H1 (cell line): ENCODE data around the gene BAD. TPM values are rescaled to one million over a fixed set of nuclear protein-coding genes. Genes with fewer than 3 reads are reported as not detected.
A peak's percentile ranks its signal among the peaks of the same experiment; 100 is the strongest.

Experiments used
- CTCF ChIA-PET: fragments of 300-600 bp; sonication (Branson Sonifier 250); formaldehyde crosslinking; loops from one replicate; lab custom pipeline; 2021; ENCODE audit not compliant: partially characterized antibody; lab: Charles Lee
- POLR2A ChIA-PET: fragments of 300-600 bp; sonication (Branson Sonifier 250); formaldehyde crosslinking; loops from one replicate; lab custom pipeline; 2021; ENCODE audit warnings: inconsistent platforms; ENCODE audit not compliant: partially characterized antibody; lab: Charles Lee
- DNase-seq, 2 experiments: peaks; one replicate each; pipeline versions ENCODE4 v3.0.0 to v3.0.0-alpha.2; 2010 to 2022; ENCODE audit warnings: low spot score in 2 of 2, low read depth in 1 of 2, mixed read lengths in 1 of 2
- FAIRE-seq: peaks from 2 replicates; lab custom pipeline; 2011; peaks lifted over from hg19 to GRCh38; lab: Jason Lieb, UNC
- H2AFZ ChIP-seq: 2 replicates; pipeline ENCODE4 v1.8.1; 2012; ENCODE audit warnings: low read length, inconsistent platforms
- H2AK5ac ChIP-seq: 2 replicates; pipeline ENCODE4 v1.6.1; 2013; ENCODE audit warnings: low read depth, low read length
- H2BK120ac ChIP-seq: replicated peaks from 2 replicates; pipeline ENCODE3; 2013; ENCODE audit warnings: low read depth, low read length, inconsistent platforms
- H2BK12ac ChIP-seq: 2 replicates; pipeline ENCODE4 v1.6.1; 2013; ENCODE audit warnings: low read depth, low read length
- H2BK15ac ChIP-seq: 2 replicates; pipeline ENCODE4 v1.6.1; 2013; ENCODE audit warnings: low read length
- H2BK20ac ChIP-seq: 2 replicates; pipeline ENCODE4 v1.6.1; 2013; ENCODE audit warnings: low read length
- H2BK5ac ChIP-seq: 2 replicates; pipeline ENCODE4 v1.6.1; 2013; ENCODE audit warnings: low read depth, low read length
- H3K14ac ChIP-seq: 2 replicates; pipeline ENCODE4 v1.6.1; 2013; ENCODE audit warnings: inconsistent platforms; ENCODE audit not compliant: insufficient read length
- H3K18ac ChIP-seq: 2 replicates; pipeline ENCODE4 v1.6.1; 2013; ENCODE audit warnings: low read length; ENCODE audit errors: extremely low read depth
- H3K23ac ChIP-seq: 2 replicates; pipeline ENCODE4 v1.6.1; 2013; ENCODE audit warnings: inconsistent platforms; ENCODE audit not compliant: insufficient read length
- H3K23me2 ChIP-seq: 2 replicates; pipeline ENCODE4 v1.6.1; 2013; ENCODE audit warnings: low read depth, low read length
- H3K27ac ChIP-seq: 2 replicates; pipeline ENCODE4 v1.6.1; 2011; ENCODE audit warnings: low read depth, low read length, inconsistent platforms
- H3K27me3 ChIP-seq, 4 experiments: replicated peaks in 1 of 4; 1 replicate in 1 of 4; 2 replicates in 3 of 4; pipeline versions ENCODE4 v1.6.1 to v1.8.1; 2011 to 2013; ENCODE audit warnings: low read length in 3 of 4, mild to moderate bottlenecking in 3 of 4, inconsistent platforms in 2 of 4, mixed read lengths in 2 of 4, moderate library complexity in 1 of 4; ENCODE audit not compliant: control insufficient read depth in 3 of 4, insufficient read depth in 3 of 4; ENCODE audit errors: extremely low read depth in 1 of 4
- H3K36me3 ChIP-seq, 4 experiments: 2 replicates each; pipeline versions ENCODE4 v1.6.1 to v1.8.1; 2011 to 2013; ENCODE audit warnings: mild to moderate bottlenecking in 4 of 4, low read length in 3 of 4, moderate library complexity in 2 of 4, control low read depth in 1 of 4, inconsistent platforms in 1 of 4; ENCODE audit not compliant: insufficient read depth in 4 of 4, control insufficient read depth in 2 of 4
- H3K4ac ChIP-seq: replicated peaks from 2 replicates; pipeline ENCODE3; 2013; ENCODE audit warnings: low read length, low read depth, mixed read lengths, inconsistent platforms; ENCODE audit not compliant: insufficient read length
- H3K4me1 ChIP-seq, 4 experiments: replicated peaks in 1 of 4; 1 replicate in 1 of 4; 2 replicates in 3 of 4; pipeline versions ENCODE4 v1.6.1 to v1.8.1; 2011 to 2013; ENCODE audit warnings: low read length in 3 of 4, inconsistent platforms in 2 of 4, mixed read lengths in 1 of 4; ENCODE audit not compliant: insufficient read depth in 4 of 4, control insufficient read depth in 3 of 4
- H3K4me2 ChIP-seq, 2 experiments: 2 replicates each; pipeline versions ENCODE4 v1.6.1 to v1.8.1; 2011 to 2013; ENCODE audit warnings: low read depth in 2 of 2, low read length in 2 of 2, control low read depth in 1 of 2, inconsistent platforms in 1 of 2, mild to moderate bottlenecking in 1 of 2; ENCODE audit not compliant: insufficient read depth in 1 of 2
- H3K4me3 ChIP-seq, 4 experiments: fragments of 200-600, 300-600 bp in 1 of 4; sonication (generic), shearing (Covaris generic), sonication (Bioruptor Twin) in 1 of 4; 2 replicates each; pipeline versions ENCODE4 v1.5.1 to v1.8.1; 2011 to 2016; ENCODE audit warnings: low read length in 4 of 4, low read depth in 3 of 4, control low read depth in 2 of 4, inconsistent platforms in 2 of 4, mild to moderate bottlenecking in 2 of 4, mixed read lengths in 1 of 4, moderate library complexity in 1 of 4; ENCODE audit not compliant: insufficient read depth in 2 of 4; ENCODE audit errors: extremely low read depth in 1 of 4
- H3K56ac ChIP-seq: replicated peaks from 2 replicates; pipeline ENCODE3; 2013; ENCODE audit warnings: low read depth, mild to moderate bottlenecking, mixed read lengths, low read length, inconsistent platforms; ENCODE audit not compliant: insufficient read length
- H3K79me1 ChIP-seq: 2 replicates; pipeline ENCODE4 v1.6.1; 2013; ENCODE audit warnings: low read depth, low read length, control low read depth
- H3K79me2 ChIP-seq, 2 experiments: 2 replicates each; pipeline versions ENCODE4 v1.6.1 to v1.8.1; 2012 to 2013; ENCODE audit warnings: low read length in 2 of 2, mild to moderate bottlenecking in 2 of 2, inconsistent platforms in 1 of 2; ENCODE audit not compliant: insufficient read depth in 2 of 2, control insufficient read depth in 1 of 2
- H3K9ac ChIP-seq, 4 experiments: replicated peaks in 1 of 4; 1 replicate in 1 of 4; 2 replicates in 3 of 4; pipeline versions ENCODE4 v1.6.1 to v1.8.1; 2011 to 2013; ENCODE audit warnings: low read depth in 3 of 4, low read length in 3 of 4, control low read depth in 2 of 4, mild to moderate bottlenecking in 2 of 4, moderate library complexity in 2 of 4, inconsistent platforms in 1 of 4; ENCODE audit errors: extremely low read depth in 1 of 4
- H3K9me3 ChIP-seq, 2 experiments: 2 replicates each; pipeline versions ENCODE4 v1.6.1 to v1.8.1; 2012 to 2013; ENCODE audit warnings: mild to moderate bottlenecking in 2 of 2, moderate library complexity in 2 of 2, control low read depth in 1 of 2, inconsistent platforms in 1 of 2, low read depth in 1 of 2, low read length in 1 of 2, mixed read lengths in 1 of 2; ENCODE audit not compliant: insufficient read depth in 2 of 2
- H4K20me1 ChIP-seq, 2 experiments: replicated peaks in 1 of 2; 2 replicates each; pipeline versions ENCODE3 to v1.8.1; 2011 to 2013; ENCODE audit warnings: inconsistent platforms in 2 of 2, low read length in 2 of 2, mild to moderate bottlenecking in 1 of 2; ENCODE audit not compliant: insufficient read depth in 2 of 2, control insufficient read depth in 1 of 2
- H4K5ac ChIP-seq: 2 replicates; pipeline ENCODE4 v1.6.1; 2013; ENCODE audit warnings: low read length, low read depth, mixed read lengths, inconsistent platforms; ENCODE audit not compliant: insufficient read length
- H4K8ac ChIP-seq: 2 replicates; pipeline ENCODE4 v1.8.0; 2013; ENCODE audit warnings: mild to moderate bottlenecking, moderate library complexity, low read length, inconsistent platforms; ENCODE audit not compliant: insufficient read depth; ENCODE audit errors: extremely low read depth
- H4K91ac ChIP-seq: replicated peaks from 2 replicates; pipeline ENCODE3; 2013; ENCODE audit warnings: low read length, mixed read lengths, inconsistent platforms; ENCODE audit not compliant: insufficient read length
- ATF2 ChIP-seq: IDR thresholded peaks from 2 replicates; pipeline ENCODE4 v1.6.1; 2012; ENCODE audit warnings: low read length, inconsistent platforms
- CBX5 ChIP-seq: fragments of 300-800, 300-1000 bp; sonication (generic); IDR thresholded peaks from 2 replicates; pipeline ENCODE4 v1.7.1; 2016; ENCODE audit warnings: antibody characterized with exemption, low read length, low read depth
- CHD1 ChIP-seq: IDR thresholded peaks from 2 replicates; pipeline ENCODE4 v1.6.1; 2012; ENCODE audit warnings: low read depth, low read length, improper control_type of control experiment
- EZH2 ChIP-seq: fragments of 200-600 bp; sonication (generic); IDR thresholded peaks from 2 replicates; pipeline ENCODE4 v1.7.1; 2012; ENCODE audit warnings: low read depth, mild to moderate bottlenecking, moderate library complexity, low read length, inconsistent platforms; ENCODE audit not compliant: severe bottlenecking
- HDAC2 ChIP-seq, 2 experiments: fragments of 300-600 bp in 1 of 2; sonication (generic) in 1 of 2; IDR thresholded peaks; 2 replicates each; pipeline ENCODE4 v1.6.1; 2011 to 2012; ENCODE audit warnings: low read depth in 2 of 2, low read length in 2 of 2, mild to moderate bottlenecking in 2 of 2, moderate library complexity in 2 of 2, borderline replicate concordance in 1 of 2, inconsistent platforms in 1 of 2
- HDAC6 ChIP-seq: IDR thresholded peaks from one replicate; pipeline ENCODE4 v1.7.1; 2012; ENCODE audit warnings: low read depth, mild to moderate bottlenecking, inconsistent platforms, low read length, moderate library complexity
- KDM4A ChIP-seq: IDR thresholded peaks from one replicate; pipeline ENCODE4 v1.7.1; 2012; ENCODE audit warnings: low read depth, mild to moderate bottlenecking, moderate library complexity, low read length, inconsistent platforms; ENCODE audit not compliant: severe bottlenecking
- MAFK ChIP-seq: IDR thresholded peaks from 2 replicates; pipeline ENCODE4 v1.6.1; 2012; ENCODE audit warnings: low read depth, mild to moderate bottlenecking, improper control_type of control experiment, low read length
- MAX ChIP-seq: IDR thresholded peaks from 2 replicates; pipeline ENCODE4 v1.6.1; 2012; ENCODE audit warnings: inconsistent platforms
- NANOG ChIP-seq: IDR thresholded peaks from 2 replicates; pipeline ENCODE4 v1.6.1; 2011; ENCODE audit warnings: low read length, low read depth, mild to moderate bottlenecking, inconsistent platforms; ENCODE audit not compliant: insufficient read depth, poor library complexity, severe bottlenecking
- SUZ12 ChIP-seq: fragments of 200-600 bp; sonication (generic); IDR thresholded peaks from 2 replicates; pipeline ENCODE4 v1.6.1; 2012; ENCODE audit warnings: mild to moderate bottlenecking, inconsistent platforms, low read length, moderate library complexity, mixed read lengths
- WGBS, 2 experiments: shearing (Covaris generic) in 1 of 2; methylation state at CpG; one replicate each; pipeline versions ENCODE4 v1.1.6 to v1.1.7; 2013 to 2015; ENCODE audit warnings: low lambda C conversion rate in 2 of 2, mixed read lengths in 2 of 2, inconsistent platforms in 1 of 2, low coverage in 1 of 2, missing lambda C conversion rate in 1 of 2; ENCODE audit not compliant: insufficient replicate concordance in 2 of 2, insufficient coverage in 1 of 2, insufficient read length in 1 of 2; ENCODE audit errors: extremely low coverage in 1 of 2, missing lambda C conversion rate in 1 of 2; 5-methylcytosine and 5-hydroxymethylcytosine counted together
- polyA plus RNA-seq, 7 experiments: library from polyadenylated mRNA; depleted of rRNA in 3 of 7; stranded (reverse) in 5 of 7; unstranded in 2 of 7; fragments of >200 nt in 5 of 7; fragments of 200-250 nt in 2 of 7; gene quantifications; 1 replicate in 5 of 7; 2 replicates in 1 of 7; 4 replicates in 1 of 7; pipeline versions ENCODE4 v1.2.1 to v1.2.3, GENCODE V29; 2011 to 2013; ENCODE audit warnings: missing spikeins in 2 of 7, mixed read lengths in 2 of 7
- total RNA-seq: library from RNA; stranded (reverse); fragmentation: NEBNext Ultra II Directional; extraction: Animal tissue kit (Norgen Biotek cat#: 25700); gene quantifications from 2 replicates; pipeline ENCODE4 v1.2.1, GENCODE V29; 2021

Gene BAD
- total and polyA plus RNA-seq, 2 of the 8 experiments (the other 6 are each of a cell fraction or from before 2014, with no cell fraction given), result 23.1 to 33.7 TPM

GRCh38 chr11:64232967-64233315 is 51.5 kb downstream of the BAD start:
- H3K56ac ChIP-seq, result no peak overlapping the region
- H3K9ac ChIP-seq, result no peak overlapping the region
- no peak overlapping the region for H4K8ac ChIP-seq
- POLR2A ChIA-PET, result interaction anchor here (0.8 to 11.9 kb wide), 7 partner anchors 9 to 47 kb away, joined by 3 to 190 read pairs (median 4); partner anchors contain the start of genes FERMT3, FKBP2, PLCB3 and PPP1R14B
- no peak overlapping the region for H2BK5ac ChIP-seq
- DNase-seq (no peak), FAIRE-seq (no peak)
- H4K20me1 ChIP-seq, result peaks cover 0 to 6% of the 10 kb centered on the region in 2 experiments
- H3K27me3 ChIP-seq, result peaks cover 0 to 12% (median 6%) of the 10 kb centered on the region in 4 experiments; a peak in 4 of 7 replicates
- 0 out of 8 replicates have a peak, but pooled peaks cover 0 to 3% (median 1%) of the 10 kb centered on the region in 4 experiments for H3K36me3 ChIP-seq
- H3K4me1 ChIP-seq, result peaks cover 0 to 19% (median 6%) of the 10 kb centered on the region in 4 experiments; a peak in 6 of 7 replicates
- no peak overlapping the region for H3K4ac ChIP-seq
- no peak overlapping the region for H2AFZ ChIP-seq
- H2BK15ac ChIP-seq, result no peak overlapping the region
- H3K9me3 ChIP-seq, result no peaks in the 10 kb centered on the region
- H3K4me2 ChIP-seq, result peak overlapping the region in 1 of 2 experiments; percentile 80; a peak in 1 of 4 replicates
- H2AK5ac ChIP-seq, result no peak overlapping the region
- H3K79me2 ChIP-seq, result no peaks in the 10 kb centered on the region
- H3K18ac ChIP-seq, result no peak overlapping the region
- WGBS, 2 experiments, result 94% methylated on average over 8 of the region's 8 CpGs; no CpG with 5 or more reads in 1 of the 2 experiments
- peaks cover 15% of the 10 kb centered on the region for H3K23me2 ChIP-seq
- no peak overlapping the region for H2BK20ac ChIP-seq
- H2BK12ac ChIP-seq, result no peak overlapping the region
- H3K27ac ChIP-seq, result no peak overlapping the region
- no peak overlapping the region for H2BK120ac ChIP-seq
- no peak overlapping the region for H3K23ac ChIP-seq
- no peaks in the 10 kb centered on the region; the same call in 1 of the 2 replicates for H3K79me1 ChIP-seq
- H4K91ac ChIP-seq, result no peak overlapping the region
- H4K5ac ChIP-seq, result no peak overlapping the region
- no peak overlapping the region for H3K4me3 ChIP-seq
- CTCF ChIA-PET, result interaction anchor here (0.6 to 8.6 kb wide), 7 partner anchors 9 to 1023 kb away, joined by 3 to 51 read pairs (median 8); partner anchors contain the start of genes FERMT3 and PLCB3
- H3K14ac ChIP-seq, result no peak overlapping the region
- TF ChIP-seq MAFK (no peak), CHD1 (no peak), MAX (no peak), KDM4A (no peak), HDAC2 (IDR thresholded peaks at IDR 0.05; ENCODE audit: borderline replicate concordance in 1 of 2, low read depth in 2 of 2, low read length in 2 of 2) (no peak), CBX5 (no peak), SUZ12 (no peak), NANOG (no peak), HDAC6 (no peak), EZH2 (no peak), ATF2 (no peak)
